Body of pancreas (tissue), 4 donors: Measurements from ENCODE around the gene SHISA7. TPM values are rescaled to one million over a fixed set of nuclear protein-coding genes. Genes with fewer than 3 reads are reported as not detected.

Experiments
- ATAC-seq: fragments of 150-250 bp; one replicate; pipeline ENCODE4 v1.9.1; 2016
- DNase-seq, 4 donors: peaks; one replicate each; pipeline ENCODE4 v3.0.0-alpha.2; 2019
- H3K27ac ChIP-seq, 4 donors: fragments of 200-600 bp; sonication (generic); 1 replicate in 3 of 4; 2 replicates in 1 of 4; pipeline versions ENCODE4 v1.5.1 to v1.6.1; 2016 to 2019; ENCODE audit warnings: mild to moderate bottlenecking in 1 of 4, mixed read lengths in 1 of 4, moderate library complexity in 1 of 4
- H3K27me3 ChIP-seq, 2 donors: fragments of 200-600 bp; sonication (generic); one replicate each; pipeline ENCODE4 v1.6.0; 2016; ENCODE audit warnings: mild to moderate bottlenecking in 1 of 2
- H3K36me3 ChIP-seq, 2 donors: fragments of 200-600 bp; sonication (generic); replicated peaks in 1 of 2; 2 replicates each; pipeline ENCODE4 v1.5.1; 2016; ENCODE audit warnings: low read depth in 2 of 2; ENCODE audit not compliant: insufficient read depth in 1 of 2
- H3K4me1 ChIP-seq: fragments of 200-600 bp; sonication (generic); one replicate; pipeline ENCODE4 v1.6.0; 2016
- H3K4me3 ChIP-seq, 2 donors: fragments of 200-600 bp; sonication (generic); 1 replicate in 1 of 2; 2 replicates in 1 of 2; pipeline ENCODE4 v1.5.1; 2016 to 2019
- H3K9me3 ChIP-seq, 3 donors: fragments of 200-600 bp; sonication (generic); 1 replicate in 2 of 3; 2 replicates in 1 of 3; pipeline ENCODE4 v1.5.1; 2016
- POLR2A ChIP-seq, 3 donors: fragments of 450-650 bp; IDR thresholded peaks; one replicate each; pipeline ENCODE4 v1.6.1; 2016; ENCODE audit warnings: antibody characterized with exemption in 3 of 3, mild to moderate bottlenecking in 2 of 3
- WGBS, 2 donors: methylation state at CpG; one replicate each; pipeline ENCODE4 v1.1.5; 2017; 5-methylcytosine and 5-hydroxymethylcytosine counted together
- intact Hi-C: fragments of 100-400 bp; cut with DNase I; formaldehyde crosslinking; loops from one replicate; pipeline ENCODE4 v1.15.1; 2023
- total RNA-seq, 2 donors: library from RNA; depleted of rRNA; stranded (reverse); fragments of >200 nt; gene quantifications; one replicate each; pipeline ENCODE4 v1.1.0, GENCODE V29; 2016
- TF ChIP-seq, protein P1 (sequence below), 7 experiments: fragments of 450-650 bp in 4 of 7; fragments of 200-600 bp in 3 of 7; sonication (generic) in 3 of 7; IDR thresholded peaks; one replicate each; pipeline ENCODE4 v1.5.1; 2016 to 2019; ENCODE audit warnings: antibody characterized with exemption in 7 of 7

Gene SHISA7
- total RNA-seq, 2 donors from 2014 or later: not detected

- no peak for TF ChIP-seq POLR2A (IDR thresholded peaks at IDR 0.05)
- TF ChIP-seq, protein P1, sequence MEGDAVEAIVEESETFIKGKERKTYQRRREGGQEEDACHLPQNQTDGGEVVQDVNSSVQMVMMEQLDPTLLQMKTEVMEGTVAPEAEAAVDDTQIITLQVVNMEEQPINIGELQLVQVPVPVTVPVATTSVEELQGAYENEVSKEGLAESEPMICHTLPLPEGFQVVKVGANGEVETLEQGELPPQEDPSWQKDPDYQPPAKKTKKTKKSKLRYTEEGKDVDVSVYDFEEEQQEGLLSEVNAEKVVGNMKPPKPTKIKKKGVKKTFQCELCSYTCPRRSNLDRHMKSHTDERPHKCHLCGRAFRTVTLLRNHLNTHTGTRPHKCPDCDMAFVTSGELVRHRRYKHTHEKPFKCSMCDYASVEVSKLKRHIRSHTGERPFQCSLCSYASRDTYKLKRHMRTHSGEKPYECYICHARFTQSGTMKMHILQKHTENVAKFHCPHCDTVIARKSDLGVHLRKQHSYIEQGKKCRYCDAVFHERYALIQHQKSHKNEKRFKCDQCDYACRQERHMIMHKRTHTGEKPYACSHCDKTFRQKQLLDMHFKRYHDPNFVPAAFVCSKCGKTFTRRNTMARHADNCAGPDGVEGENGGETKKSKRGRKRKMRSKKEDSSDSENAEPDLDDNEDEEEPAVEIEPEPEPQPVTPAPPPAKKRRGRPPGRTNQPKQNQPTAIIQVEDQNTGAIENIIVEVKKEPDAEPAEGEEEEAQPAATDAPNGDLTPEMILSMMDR (IDR thresholded peaks at IDR 0.05): no peak
- intact Hi-C loops: no loop called here
- H3K36me3 ChIP-seq: no peaks in the 10 kb centered on the region
- peaks cover 56% of the 10 kb centered on the region for H3K4me1 ChIP-seq
- H3K27me3 ChIP-seq: no peaks in the 10 kb centered on the region
- 36 to 41% methylated on average over 14 to 15 of the region's 15 CpGs for WGBS, 2 donors
- ATAC-seq: peak; percentile 28
- H3K9me3 ChIP-seq: no peaks in the 10 kb centered on the region
- H3K27ac ChIP-seq: peak overlapping the region; percentile 60 to 76 (median 73)
- peak; percentile 59 to 82 (median 74) for DNase-seq
- H3K4me3 ChIP-seq: no peak overlapping the region
Observed at GRCh38 chr19:55479451-55480230, 36.5 kb upstream of the SHISA7 start.

GRCh38 chr19:55479045-55479444, 35.9 kb upstream of the SHISA7 start:
- WGBS, 2 donors: 86% methylated on average over 17 of the region's 17 CpGs
- Histone ChIP-seq H3K27me3 (no peaks in the 10 kb centered on the region), H3K36me3 (no peaks in the 10 kb centered on the region), H3K4me3 (no peak overlapping the region), H3K9me3 (no peaks in the 10 kb centered on the region), H3K27ac (peak overlapping the region; percentile 60 to 76 (median 73)), H3K4me1 (peaks cover 50% of the 10 kb centered on the region)
- intact Hi-C loops: no loop called here
- TF ChIP-seq POLR2A (IDR thresholded peaks at IDR 0.05): no peak
- TF ChIP-seq, protein P1 (IDR thresholded peaks at IDR 0.05): no peak
- ATAC-seq (no peak), DNase-seq (no peak)

DNA sequence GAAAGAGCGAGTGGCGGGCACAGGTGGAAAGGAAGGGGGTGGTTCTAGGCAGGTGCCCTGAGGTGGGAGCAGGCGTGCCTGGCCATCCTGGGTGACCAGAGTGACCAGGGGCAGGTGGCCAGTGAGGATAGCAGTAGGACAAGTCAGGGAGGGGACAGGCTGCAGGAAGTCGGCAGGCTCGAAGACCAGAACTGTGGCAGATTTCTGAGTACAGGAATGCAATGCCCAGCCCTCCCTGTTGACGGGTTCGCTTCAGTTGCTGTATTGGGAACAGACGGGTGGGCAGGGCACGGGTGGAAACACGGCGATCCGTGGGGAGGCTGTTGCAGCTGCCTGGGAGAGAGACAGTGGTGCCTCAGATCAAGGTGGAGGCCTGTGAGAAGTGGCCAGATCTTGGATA, 35.3 kb upstream of the SHISA7 start:
- WGBS, 2 donors: 79 to 80% methylated on average over 12 of the region's 12 CpGs
- no peak for TF ChIP-seq POLR2A (IDR thresholded peaks at IDR 0.05)
- TF ChIP-seq, protein P1 (IDR thresholded peaks at IDR 0.05): no peak
- intact Hi-C loops: no loop called here
- Histone ChIP-seq H3K27ac (peak overlapping the region; percentile 60 to 76 (median 73)), H3K27me3 (no peaks in the 10 kb centered on the region), H3K4me1 (peaks cover 49% of the 10 kb centered on the region), H3K9me3 (no peaks in the 10 kb centered on the region), H3K36me3 (no peaks in the 10 kb centered on the region), H3K4me3 (no peak overlapping the region)
- ATAC-seq (no peak), DNase-seq (no peak)

- no peak for TF ChIP-seq POLR2A (IDR thresholded peaks at IDR 0.05)
- TF ChIP-seq, protein P1 (IDR thresholded peaks at IDR 0.05): no peak
- 65 to 67% methylated on average over 13 of the region's 13 CpGs for WGBS, 2 donors
- no peak for ATAC-seq
- no peaks in the 10 kb centered on the region for H3K9me3 ChIP-seq
- no peak for DNase-seq
- H3K36me3 ChIP-seq: no peaks in the 10 kb centered on the region
- no peaks in the 10 kb centered on the region for H3K27me3 ChIP-seq
- intact Hi-C loops: no loop called here
- peaks cover 49% of the 10 kb centered on the region for H3K4me1 ChIP-seq
- H3K27ac ChIP-seq: peak overlapping the region in 2 of 4 donors; percentile 6 to 74
- H3K4me3 ChIP-seq: no peak overlapping the region
Observed at GRCh38 chr19:55477905-55478304, 34.8 kb upstream of the SHISA7 start.
